ENCODE measurements around the gene HIF1A. TPM values are rescaled to one million over a fixed set of nuclear protein-coding genes. Genes with fewer than 3 reads are reported as not detected.

HIF1A gene
- total RNA-seq, 1 donor from 2014 or later: 179 TPM

- TF ChIP-seq CTCF (IDR thresholded peaks at IDR 0.05): no peak
- Mint-ChIP-seq H3K36me3 (ENCODE audit: low read depth) (no peaks in the 10 kb centered on the region), H3K4me1 (peaks cover 57% of the 10 kb centered on the region), H3K27me3 (no peaks in the 10 kb centered on the region), H3K9me3 (no peaks in the 10 kb centered on the region), H3K4me3 (peak overlapping the region; percentile 78), H3K27ac (peak overlapping the region; percentile 91)
- ChIA-PET CTCF (interaction anchor here (2.2 to 2.8 kb wide), 2 partner anchors 159 to 187 kb away, joined by 12 to 13 read pairs; no protein-coding TSS in a partner anchor), POLR2A (interaction anchor here (0.6 to 7.0 kb wide), 20 partner anchors 9 to 916 kb away, joined by 3 to 81 read pairs (median 4); partner anchors contain the start of gene HIF1A)
- intact Hi-C loops (cut with micrococcal nuclease): loop anchor here (1.0 to 5.0 kb wide), 11 partner anchors 9 to 1414 kb away; partner anchors contain the start of genes HIF1A and PPM1A
- ATAC-seq (ENCODE audit: low read depth) (peak; percentile 78), DNase-seq (peak; percentile 26)
These were observed 32.6 kb upstream of the HIF1A start for GRCh38 chr14:61662437-61663311.

- ChIA-PET POLR2A (interaction anchor here (0.6 to 7.0 kb wide), 24 partner anchors 10 to 1414 kb away, joined by 3 to 81 read pairs (median 4); partner anchors contain the start of genes HIF1A and PPM1A), CTCF (interaction anchor here (0.9 to 2.8 kb wide), 3 partner anchors 95 to 188 kb away, joined by 3 to 13 read pairs (median 12); no protein-coding TSS in a partner anchor)
- peak overlapping the region; percentile 91 for H3K27ac Mint-ChIP-seq
- no peaks in the 10 kb centered on the region for H3K9me3 Mint-ChIP-seq
- H3K27me3 Mint-ChIP-seq: no peaks in the 10 kb centered on the region
- TF ChIP-seq CTCF (IDR thresholded peaks at IDR 0.05): no peak
- DNase-seq (no peak), ATAC-seq (ENCODE audit: low read depth) (peak; percentile 56)
- peaks cover 57% of the 10 kb centered on the region for H3K4me1 Mint-ChIP-seq
- no peaks in the 10 kb centered on the region for H3K36me3 Mint-ChIP-seq (ENCODE audit: low read depth)
- intact Hi-C loops (cut with micrococcal nuclease): loop anchor here (1.0 to 5.0 kb wide), 8 partner anchors 8 to 1415 kb away; partner anchors contain the start of genes HIF1A and PPM1A
- peak overlapping the region; percentile 78 for H3K4me3 Mint-ChIP-seq
These were observed 31.9 kb upstream of the HIF1A start for GRCh38 chr14:61663312-61663979.

- Mint-ChIP-seq H3K27ac (no peak overlapping the region), H3K27me3 (no peaks in the 10 kb centered on the region), H3K36me3 (ENCODE audit: low read depth) (no peaks in the 10 kb centered on the region), H3K4me3 (no peak overlapping the region), H3K9me3 (no peaks in the 10 kb centered on the region), H3K4me1 (peaks cover 27% of the 10 kb centered on the region)
- intact Hi-C loops (cut with micrococcal nuclease): no loop called here
- CTCF ChIA-PET: no interaction called here
- DNase-seq (no peak), ATAC-seq (ENCODE audit: low read depth) (no peak)
- POLR2A ChIA-PET: no interaction called here
- no peak for TF ChIP-seq CTCF (IDR thresholded peaks at IDR 0.05)
These were observed 27.0 kb upstream of the HIF1A start for GRCh38 chr14:61668282-61668681.

GRCh38 chr14:61670576-61670975, 24.7 kb upstream of the HIF1A start:
- Mint-ChIP-seq H3K36me3 (ENCODE audit: low read depth) (no peaks in the 10 kb centered on the region), H3K9me3 (no peaks in the 10 kb centered on the region), H3K4me3 (no peak overlapping the region), H3K27me3 (no peaks in the 10 kb centered on the region), H3K27ac (no peak overlapping the region), H3K4me1 (peaks cover 15% of the 10 kb centered on the region)
- DNase-seq (no peak), ATAC-seq (ENCODE audit: low read depth) (peak; percentile 11)
- intact Hi-C loops (cut with micrococcal nuclease): loop anchor here (2.0 kb wide), 1 partner anchor 24 kb away; the partner anchor contains the start of gene HIF1A
- CTCF ChIA-PET: no interaction called here
- TF ChIP-seq CTCF (IDR thresholded peaks at IDR 0.05): no peak
- POLR2A ChIA-PET: interaction anchor here (0.8 to 2.4 kb wide), 5 partner anchors 24 to 192 kb away, joined by 3 to 11 read pairs (median 6); partner anchors contain the start of gene HIF1A
